Stimulated activated memory B cell treated with anti-CD40 and anti-IgM and Interleukin-4, amounts not matched to agents 10 μg/mL and 1 μg/mL and 100 μg/mL, for 72 hours (primary cell): ENCODE results near the gene GCC1.

Experiments
- ATAC-seq: fragments of 150-1000 bp; cut with Tn5 transposase; 2 replicates; pipeline ENCODE4 v1.10.0; 2021
- H3K27ac Mint-ChIP-seq: one replicate; pipeline ENCODE4 v1.8.0; 2022; ENCODE audit warnings: mild to moderate bottlenecking, mixed read lengths
- H3K27me3 Mint-ChIP-seq: one replicate; pipeline ENCODE4 v1.8.0; 2022; ENCODE audit warnings: mixed read lengths
- H3K36me3 Mint-ChIP-seq: one replicate; pipeline ENCODE4 v1.8.0; 2022; ENCODE audit warnings: mixed read lengths
- H3K4me1 Mint-ChIP-seq: one replicate; pipeline ENCODE4 v1.8.0; 2022; ENCODE audit warnings: mixed read lengths
- H3K4me3 Mint-ChIP-seq: one replicate; pipeline ENCODE4 v1.8.0; 2022; ENCODE audit warnings: mild to moderate bottlenecking, moderate library complexity, mixed read lengths
- H3K9me3 Mint-ChIP-seq: one replicate; pipeline ENCODE4 v1.8.0; 2022; ENCODE audit warnings: mixed read lengths

The GCC1 gene, protein sequence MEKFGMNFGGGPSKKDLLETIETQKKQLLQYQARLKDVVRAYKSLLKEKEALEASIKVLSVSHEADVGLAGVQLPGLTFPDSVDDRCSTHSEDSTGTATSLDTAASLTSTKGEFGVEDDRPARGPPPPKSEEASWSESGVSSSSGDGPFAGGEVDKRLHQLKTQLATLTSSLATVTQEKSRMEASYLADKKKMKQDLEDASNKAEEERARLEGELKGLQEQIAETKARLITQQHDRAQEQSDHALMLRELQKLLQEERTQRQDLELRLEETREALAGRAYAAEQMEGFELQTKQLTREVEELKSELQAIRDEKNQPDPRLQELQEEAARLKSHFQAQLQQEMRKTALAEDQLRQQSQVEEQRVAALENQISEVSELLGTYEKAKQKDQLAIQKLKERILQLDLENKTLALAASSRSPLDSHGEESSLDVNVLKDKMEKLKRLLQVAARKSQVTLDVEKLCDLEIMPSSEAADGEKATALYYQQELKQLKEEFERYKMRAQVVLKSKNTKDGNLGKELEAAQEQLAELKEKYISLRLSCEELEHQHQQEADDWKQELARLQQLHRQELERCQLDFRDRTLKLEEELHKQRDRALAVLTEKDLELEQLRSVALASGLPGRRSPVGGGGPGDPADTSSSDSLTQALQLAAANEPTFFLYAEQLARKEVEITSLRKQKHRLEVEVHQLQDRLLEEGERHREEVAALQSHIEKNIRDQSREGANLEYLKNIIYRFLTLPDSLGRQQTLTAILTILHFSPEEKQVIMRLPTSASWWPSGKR

DNA sequence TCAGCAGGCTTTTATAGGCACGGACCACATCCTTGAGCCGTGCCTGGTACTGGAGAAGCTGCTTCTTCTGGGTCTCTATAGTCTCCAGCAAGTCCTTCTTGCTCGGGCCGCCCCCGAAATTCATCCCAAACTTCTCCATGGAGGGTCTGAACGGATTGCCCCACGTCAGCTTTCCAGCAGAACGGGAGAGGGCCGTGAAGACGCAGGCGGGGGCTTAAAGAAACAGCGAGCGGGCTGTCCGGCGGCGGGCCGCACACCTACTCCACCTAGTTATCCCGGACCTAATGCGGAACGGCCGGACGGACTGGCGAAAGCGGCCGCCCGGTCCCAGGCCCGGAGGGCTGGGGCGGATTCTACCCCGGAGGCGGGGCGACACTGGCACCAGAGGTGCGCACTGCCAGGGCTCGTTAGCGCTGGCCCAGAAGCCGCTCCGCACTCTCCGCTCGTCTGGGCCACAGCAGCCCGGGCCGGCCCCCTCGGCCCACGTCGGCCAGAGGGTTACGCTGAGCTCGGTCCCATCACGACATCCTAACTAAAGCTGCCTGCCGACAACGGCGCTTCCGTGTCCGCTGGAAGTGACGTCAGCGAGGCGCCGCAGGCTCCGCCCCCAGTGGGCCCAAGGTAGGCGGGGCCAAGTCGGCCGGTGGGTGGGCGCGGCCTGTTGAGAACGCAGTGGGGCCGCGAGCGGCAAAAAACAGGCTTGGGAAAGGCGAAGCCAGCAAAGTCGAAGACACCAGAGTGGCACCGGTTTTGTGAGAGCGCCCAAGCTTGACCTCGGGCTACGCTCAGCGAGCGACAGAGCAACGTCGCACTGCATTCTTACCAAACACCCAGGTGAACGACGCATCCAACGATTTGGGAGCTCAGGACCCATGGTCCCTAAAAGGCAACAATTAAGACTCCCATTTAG, at the start of gene GCC1:
Gene GCC1 (minus strand): TSS at position 553 of the 910 bp plus-strand sequence. CDS start 414 bp downstream, at position 139.
- no peaks in the 10 kb centered on the region for H3K27me3 Mint-ChIP-seq
- peaks cover 37% of the 10 kb centered on the region for H3K36me3 Mint-ChIP-seq
- peaks cover 67% of the 10 kb centered on the region for H3K4me1 Mint-ChIP-seq
- H3K4me3 Mint-ChIP-seq = peak within 1 kb of the TSS; percentile 89
- peak; percentile 92 for ATAC-seq
- no peaks in the 10 kb centered on the region for H3K9me3 Mint-ChIP-seq
- peak within 1 kb of the TSS; percentile 93 for H3K27ac Mint-ChIP-seq

DNA sequence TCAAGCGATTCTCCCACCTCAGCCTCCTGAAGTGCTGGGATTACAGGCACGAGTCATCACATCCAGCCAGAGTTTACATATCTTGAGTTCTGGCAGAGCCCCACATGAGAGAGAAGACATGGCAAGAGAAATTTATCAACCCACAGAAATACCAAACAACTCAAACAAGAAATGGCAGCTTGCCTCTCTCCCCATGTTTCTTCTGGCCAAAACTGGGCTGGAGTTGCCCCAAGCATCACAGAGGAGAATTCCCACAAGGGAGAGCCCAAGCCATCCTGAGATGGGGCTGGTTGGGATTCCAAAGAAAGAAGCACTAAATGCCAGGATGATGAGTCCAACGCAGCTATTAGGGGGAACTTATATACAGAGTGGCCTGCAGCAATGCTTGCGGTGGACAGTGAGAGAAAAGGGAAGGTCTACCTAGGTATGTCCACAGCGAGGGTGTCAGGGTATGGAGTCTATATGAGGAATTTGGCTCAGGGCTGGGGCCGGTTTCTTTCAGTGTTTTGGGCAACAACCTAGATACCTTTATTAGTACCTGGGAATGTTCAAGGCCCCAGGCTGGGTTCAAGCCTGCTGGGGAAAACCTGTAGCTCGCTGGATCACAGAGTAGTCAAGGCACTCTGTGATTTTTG, 47.0 kb upstream of the GCC1 start:
- peaks cover 34% of the 10 kb centered on the region for H3K27me3 Mint-ChIP-seq
- H3K36me3 Mint-ChIP-seq = no peaks in the 10 kb centered on the region
- ATAC-seq = no peak
- no peak overlapping the region for H3K27ac Mint-ChIP-seq
- H3K4me1 Mint-ChIP-seq = peaks cover 10% of the 10 kb centered on the region
- no peak overlapping the region for H3K4me3 Mint-ChIP-seq
- peaks cover 2% of the 10 kb centered on the region for H3K9me3 Mint-ChIP-seq

DNA sequence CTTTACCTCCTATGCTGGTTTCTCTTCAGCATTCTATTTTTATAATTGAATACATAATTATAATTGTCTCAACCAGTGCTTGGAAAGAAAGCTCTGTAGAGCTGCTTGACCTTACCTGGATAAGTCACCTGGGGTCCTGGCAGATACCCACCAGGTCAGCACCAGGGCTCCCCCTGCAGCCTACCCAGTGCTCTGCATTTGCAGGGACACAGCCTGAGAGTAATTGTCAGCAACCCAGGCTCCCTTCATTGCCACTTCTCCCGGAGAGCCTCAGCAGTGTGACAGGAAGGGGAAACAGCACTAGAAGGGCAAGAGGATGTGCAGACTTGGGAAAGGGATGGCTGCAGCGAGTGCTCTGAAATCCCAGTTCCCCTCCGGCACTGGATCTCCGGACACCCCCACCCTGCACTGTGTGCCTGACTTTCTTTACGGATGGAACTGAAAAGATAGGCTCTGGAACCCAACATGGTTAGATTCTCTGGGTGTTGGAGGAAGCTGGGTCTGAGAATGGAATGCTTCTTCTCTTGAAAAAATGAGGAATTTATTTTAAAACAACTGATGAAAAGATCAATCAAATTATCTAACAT, 44.0 kb upstream of the GCC1 start:
- peaks cover 24% of the 10 kb centered on the region for H3K27me3 Mint-ChIP-seq

DNA sequence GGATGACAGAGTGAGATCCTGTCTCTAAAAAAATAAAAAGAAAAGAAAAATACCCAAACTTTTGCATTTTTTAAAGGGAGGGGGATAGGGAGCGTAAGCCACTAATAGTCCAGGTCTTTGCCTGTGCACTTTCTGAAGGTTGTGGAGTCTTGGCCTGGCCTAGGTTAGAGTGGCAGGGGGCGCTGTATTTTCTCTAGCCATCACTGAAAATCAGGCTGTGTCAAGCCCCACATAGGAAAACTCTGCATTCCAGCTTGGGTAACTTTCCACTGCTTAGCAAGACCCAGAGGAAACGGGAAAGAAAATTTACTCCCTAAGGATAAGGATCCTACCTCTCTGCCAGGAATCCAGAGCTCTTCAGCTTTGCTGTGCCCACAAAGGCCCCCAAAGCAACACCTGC, 43.0 kb upstream of the GCC1 start:
- Mint-ChIP-seq H3K27me3 (peaks cover 24% of the 10 kb centered on the region), H3K9me3 (no peaks in the 10 kb centered on the region), H3K4me3 (no peak overlapping the region), H3K4me1 (peaks cover 10% of the 10 kb centered on the region), H3K36me3 (no peaks in the 10 kb centered on the region), H3K27ac (no peak overlapping the region)
- no peak for ATAC-seq

More for the DNA sequence above, 44.0 kb upstream of the GCC1 start:
- H3K36me3 Mint-ChIP-seq = no peaks in the 10 kb centered on the region
- ATAC-seq = peak; percentile 51
- H3K9me3 Mint-ChIP-seq = peaks cover 2% of the 10 kb centered on the region
- H3K27ac Mint-ChIP-seq = no peak overlapping the region
- H3K4me1 Mint-ChIP-seq = peaks cover 10% of the 10 kb centered on the region
- no peak overlapping the region for H3K4me3 Mint-ChIP-seq

DNA sequence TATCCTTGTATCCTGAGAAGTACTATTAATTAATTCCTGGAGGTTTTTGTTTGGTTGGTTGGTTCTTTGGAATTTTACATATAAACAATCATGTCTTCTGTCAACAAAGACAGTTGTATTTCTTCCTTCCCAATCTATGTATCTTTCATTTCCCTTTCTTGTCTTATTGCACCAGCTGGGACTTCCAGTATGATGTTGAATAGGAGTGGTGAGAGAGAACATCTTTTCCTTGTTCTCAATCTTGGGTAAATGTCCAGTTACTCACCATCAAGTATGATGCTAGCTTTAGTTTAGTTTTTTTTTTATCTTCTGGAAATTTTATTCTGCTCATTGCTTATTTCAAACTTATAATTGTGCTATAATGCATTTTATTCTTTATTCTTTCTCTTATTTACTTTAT, 39.9 kb upstream of the GCC1 start:
- peaks cover 39% of the 10 kb centered on the region for H3K27me3 Mint-ChIP-seq
- H3K36me3 Mint-ChIP-seq = no peaks in the 10 kb centered on the region
- H3K27ac Mint-ChIP-seq = no peak overlapping the region
- peaks cover 21% of the 10 kb centered on the region for H3K4me1 Mint-ChIP-seq
- H3K9me3 Mint-ChIP-seq = no peaks in the 10 kb centered on the region
- ATAC-seq = no peak
- no peak overlapping the region for H3K4me3 Mint-ChIP-seq

DNA sequence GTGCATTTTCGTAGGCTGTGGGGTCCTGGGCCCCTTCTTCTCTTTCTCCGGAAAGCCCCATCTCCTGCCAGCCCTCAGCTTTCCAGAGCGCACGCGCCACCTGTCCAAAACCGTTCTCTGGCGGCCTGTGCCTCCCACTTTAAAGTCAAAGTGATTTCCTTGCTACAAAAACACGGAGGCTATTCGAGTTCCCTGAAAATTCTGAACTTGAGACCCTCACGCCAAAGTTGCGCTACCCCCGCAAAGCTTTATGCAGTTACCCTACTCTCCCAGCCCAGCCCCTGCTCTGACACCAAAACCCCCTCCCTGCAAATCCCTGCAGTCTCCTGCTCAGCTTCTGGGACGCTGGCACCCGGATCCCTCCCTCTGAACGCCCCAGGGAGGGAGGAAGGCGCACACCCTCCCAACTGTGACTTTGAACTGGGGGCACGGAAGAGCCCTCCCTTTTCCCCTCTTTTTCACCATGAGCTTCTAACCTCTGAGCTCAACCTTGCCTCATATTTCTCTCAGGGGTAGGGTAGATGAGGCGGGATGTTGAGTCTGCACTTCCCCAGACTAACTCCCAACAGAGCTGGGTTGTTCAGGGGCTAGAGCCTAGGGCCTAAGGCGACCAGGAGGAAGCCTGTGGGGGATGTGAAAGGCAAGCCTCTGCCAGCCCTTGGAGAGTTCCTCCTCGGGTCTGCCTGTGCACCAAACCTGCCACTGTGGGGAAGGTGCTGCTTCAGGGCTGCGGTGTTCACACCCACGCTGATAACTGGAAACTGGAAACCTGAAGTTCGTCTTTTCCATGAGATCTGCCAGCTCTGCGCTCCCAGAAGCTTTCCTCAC, 35.2 kb upstream of the GCC1 start:
- ATAC-seq = no peak

DNA sequence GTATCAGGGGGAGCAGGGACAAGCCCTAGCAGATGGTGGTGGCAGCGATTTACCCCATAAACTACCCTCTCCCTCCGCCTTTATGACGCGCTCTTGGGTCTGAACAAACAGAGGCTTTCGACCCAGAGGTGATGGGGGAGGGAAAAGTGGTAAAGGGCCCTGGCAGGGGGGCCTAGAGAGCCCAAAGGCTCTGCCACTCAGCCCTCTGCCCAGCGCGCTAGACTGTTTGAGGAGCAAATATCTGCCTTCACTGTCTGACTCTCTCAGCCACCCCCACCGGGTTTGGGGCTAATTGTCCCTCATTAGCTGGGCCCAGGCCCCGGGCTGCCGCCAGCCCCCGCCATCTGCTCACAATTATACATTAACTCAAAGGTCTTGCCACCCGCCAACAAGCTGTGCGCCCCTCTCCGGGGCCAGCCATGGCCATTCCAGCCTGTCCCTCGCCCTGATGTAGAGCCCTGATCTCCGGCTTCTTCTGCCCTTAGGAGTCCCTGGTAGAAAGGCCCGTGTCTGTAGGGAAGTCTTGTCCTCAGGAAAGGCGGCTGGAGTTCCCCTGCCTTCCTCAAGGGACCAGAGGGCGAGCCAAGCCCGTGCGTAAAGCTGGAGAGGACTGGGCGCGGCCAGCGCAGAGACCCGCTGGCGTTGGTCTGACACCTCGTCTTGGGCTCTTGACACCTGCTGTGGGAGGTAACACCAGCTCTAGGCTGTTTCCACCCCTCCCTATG, 34.4 kb upstream of the GCC1 start:
- Mint-ChIP-seq H3K9me3 (no peaks in the 10 kb centered on the region), H3K36me3 (no peaks in the 10 kb centered on the region), H3K27me3 (peaks cover 66% of the 10 kb centered on the region), H3K27ac (no peak overlapping the region), H3K4me3 (no peak overlapping the region), H3K4me1 (peaks cover 11% of the 10 kb centered on the region)
- ATAC-seq = peak; percentile 32

More for the DNA sequence above, 35.2 kb upstream of the GCC1 start:
- H3K27ac Mint-ChIP-seq = no peak overlapping the region
- peaks cover 66% of the 10 kb centered on the region for H3K27me3 Mint-ChIP-seq
- H3K36me3 Mint-ChIP-seq = no peaks in the 10 kb centered on the region
- H3K9me3 Mint-ChIP-seq = no peaks in the 10 kb centered on the region
- peaks cover 11% of the 10 kb centered on the region for H3K4me1 Mint-ChIP-seq
- peak overlapping the region; percentile 50 for H3K4me3 Mint-ChIP-seq

DNA sequence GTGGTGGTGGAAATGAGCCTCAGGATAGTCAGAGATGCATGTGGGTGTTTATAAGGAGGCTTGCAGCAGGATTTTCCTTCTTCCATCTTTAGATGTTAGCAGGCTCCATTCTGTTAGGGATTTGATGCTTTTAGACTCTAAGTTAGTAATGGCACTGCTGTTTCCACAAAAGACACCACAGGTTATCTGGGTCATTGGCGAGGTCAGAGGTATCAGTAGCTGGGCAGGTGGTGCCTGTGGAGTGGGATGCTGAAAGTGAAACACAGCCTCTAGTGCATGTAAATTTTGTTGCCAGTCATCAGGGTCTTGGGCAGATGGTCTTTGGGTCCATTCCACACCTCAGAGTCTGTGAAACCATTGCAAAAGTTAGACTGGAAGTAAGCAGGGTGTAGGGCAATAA, 33.4 kb upstream of the GCC1 start:
- Mint-ChIP-seq H3K27ac (no peak overlapping the region), H3K9me3 (no peaks in the 10 kb centered on the region), H3K4me3 (no peak overlapping the region), H3K4me1 (peaks cover 11% of the 10 kb centered on the region), H3K36me3 (no peaks in the 10 kb centered on the region), H3K27me3 (peaks cover 72% of the 10 kb centered on the region)
- no peak for ATAC-seq

DNA sequence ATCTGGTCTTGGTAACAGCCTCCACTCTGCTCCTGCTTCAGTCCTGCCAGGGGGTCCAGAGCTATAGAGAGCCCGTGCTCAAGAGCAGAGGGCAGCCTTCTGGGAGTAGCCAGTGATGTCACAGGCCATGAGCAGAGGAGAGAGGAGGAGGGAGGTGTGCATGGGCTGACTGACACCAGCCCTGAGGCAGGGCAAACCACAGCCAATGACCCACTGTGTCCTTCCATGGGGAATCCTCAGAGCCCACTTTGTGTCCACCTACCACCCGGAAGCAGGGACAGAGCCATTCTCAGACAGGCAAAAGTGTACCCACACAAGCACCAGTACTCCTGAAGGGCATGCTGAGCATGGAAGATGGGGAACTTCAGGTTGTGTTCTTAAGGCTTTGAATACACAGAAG, 32.6 kb upstream of the GCC1 start, which contains the start of gene PAX4:
Gene PAX4 (minus strand): TSS at position 101 of the 400 bp plus-strand sequence. CDS start 2,214 bp downstream, outside the sequence.
- no peaks in the 10 kb centered on the region for H3K36me3 Mint-ChIP-seq
- H3K9me3 Mint-ChIP-seq = no peaks in the 10 kb centered on the region
- no peak within 1 kb of the TSS for H3K27ac Mint-ChIP-seq
- H3K4me1 Mint-ChIP-seq = peaks cover 11% of the 10 kb centered on the region
- no peak for ATAC-seq
- H3K27me3 Mint-ChIP-seq = peaks cover 77% of the 10 kb centered on the region
- H3K4me3 Mint-ChIP-seq = no peak within 1 kb of the TSS

DNA sequence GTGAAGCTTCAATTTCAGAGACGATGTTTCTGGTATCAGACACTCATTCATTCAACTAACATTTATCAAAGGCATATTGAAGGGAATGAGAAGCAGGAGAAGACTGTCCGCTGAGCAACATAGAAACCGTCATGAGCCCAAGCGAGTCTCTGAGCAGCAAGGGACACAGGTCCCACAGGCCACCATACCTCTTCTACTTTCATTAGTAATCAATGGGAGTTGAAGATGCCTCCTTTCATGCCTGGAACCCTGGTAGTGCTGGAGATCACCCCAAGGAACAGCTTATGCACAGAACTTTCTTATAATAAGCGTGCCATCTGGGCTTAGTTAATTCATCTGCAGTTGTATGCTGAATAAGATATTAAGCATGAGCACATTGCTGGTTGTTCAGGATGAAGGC, 31.3 kb upstream of the GCC1 start:
- no peak for ATAC-seq
- peaks cover 77% of the 10 kb centered on the region for H3K27me3 Mint-ChIP-seq

DNA sequence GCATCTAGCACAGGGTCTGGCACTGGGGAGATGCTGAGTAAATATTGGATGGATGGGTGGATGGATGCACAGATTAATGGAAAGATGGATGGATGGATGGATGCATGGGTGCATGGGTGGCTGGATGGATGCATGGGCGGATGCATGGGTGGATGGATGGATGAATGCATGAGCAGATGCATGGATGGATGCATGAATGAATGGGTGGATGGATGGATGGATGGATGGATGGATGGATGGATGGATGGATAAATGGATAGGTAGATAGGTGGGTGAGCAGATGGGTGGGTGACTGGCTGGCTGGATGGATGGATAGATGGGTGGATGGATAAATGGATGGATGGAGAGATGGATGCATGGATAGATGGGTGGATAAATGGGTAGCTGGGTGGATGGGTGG, 26.9 kb upstream of the GCC1 start:
- H3K27ac Mint-ChIP-seq = no peak overlapping the region
- H3K4me1 Mint-ChIP-seq = no peaks in the 10 kb centered on the region
- no peak overlapping the region for H3K4me3 Mint-ChIP-seq
- no peak for ATAC-seq
- H3K36me3 Mint-ChIP-seq = no peaks in the 10 kb centered on the region
- peaks cover 11% of the 10 kb centered on the region for H3K9me3 Mint-ChIP-seq
- peaks cover 48% of the 10 kb centered on the region for H3K27me3 Mint-ChIP-seq

More for the DNA sequence above, 31.3 kb upstream of the GCC1 start:
- H3K27ac Mint-ChIP-seq = no peak overlapping the region
- no peaks in the 10 kb centered on the region for H3K36me3 Mint-ChIP-seq
- H3K9me3 Mint-ChIP-seq = peaks cover 11% of the 10 kb centered on the region
- no peak overlapping the region for H3K4me3 Mint-ChIP-seq
- peaks cover 11% of the 10 kb centered on the region for H3K4me1 Mint-ChIP-seq

DNA sequence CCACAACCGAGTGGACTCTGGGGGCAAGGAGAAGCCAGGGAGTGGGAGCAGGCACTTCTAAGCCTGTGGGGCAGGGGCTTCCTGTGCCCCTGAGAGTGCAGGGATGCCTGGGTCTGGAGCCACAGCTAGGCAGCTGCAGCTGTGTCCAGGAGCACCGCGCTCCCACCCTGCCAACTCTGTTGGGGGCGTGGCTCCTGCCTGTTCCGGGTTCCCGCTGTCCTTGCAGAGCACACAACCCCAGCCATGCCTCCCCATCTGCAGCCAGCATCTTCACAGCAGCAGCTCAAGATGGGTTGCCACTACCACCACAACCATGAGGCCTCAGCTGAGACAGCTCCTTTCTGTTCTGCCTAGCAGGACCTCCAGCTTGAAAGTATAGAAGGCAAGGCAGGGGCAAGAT, 23.9 kb upstream of the GCC1 start:
- ATAC-seq = no peak
- H3K36me3 Mint-ChIP-seq = no peaks in the 10 kb centered on the region
- no peak overlapping the region for H3K4me3 Mint-ChIP-seq
- peaks cover 11% of the 10 kb centered on the region for H3K9me3 Mint-ChIP-seq
- no peak overlapping the region for H3K27ac Mint-ChIP-seq
- peaks cover 40% of the 10 kb centered on the region for H3K27me3 Mint-ChIP-seq
- H3K4me1 Mint-ChIP-seq = no peaks in the 10 kb centered on the region

DNA sequence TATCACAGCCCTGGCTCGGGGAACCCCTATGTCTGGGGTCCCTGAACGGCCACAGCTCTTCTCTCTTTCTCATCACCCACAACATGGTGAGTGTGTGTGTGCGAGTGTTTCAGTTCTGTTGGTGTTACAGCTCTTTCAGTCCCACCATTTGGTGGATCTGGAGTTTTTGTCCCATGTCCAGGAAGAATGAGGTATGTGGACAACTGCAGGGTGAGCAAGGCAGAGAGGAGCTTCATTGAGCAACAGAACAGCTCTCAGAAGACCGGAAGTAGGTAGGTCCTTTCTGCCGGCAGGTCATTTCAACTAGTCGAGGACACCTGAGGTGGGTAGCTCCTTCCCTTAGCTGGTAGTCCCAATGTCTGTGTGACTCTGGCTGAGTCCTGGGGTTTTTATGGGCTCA, 23.1 kb upstream of the GCC1 start:
- Mint-ChIP-seq H3K4me1 (no peaks in the 10 kb centered on the region), H3K4me3 (no peak overlapping the region), H3K36me3 (no peaks in the 10 kb centered on the region), H3K27ac (no peak overlapping the region), H3K9me3 (peaks cover 11% of the 10 kb centered on the region), H3K27me3 (peaks cover 32% of the 10 kb centered on the region)
- ATAC-seq = no peak
